ENCODE data around the gene ITGB3. TPM values are rescaled to one million over a fixed set of nuclear protein-coding genes. Genes with fewer than 3 reads are reported as not detected.

The ITGB3 gene
- polyA plus RNA-seq, 1 of the 3 experiments (the other 2 are of a cell fraction): 4.6 TPM

- TF ChIP-seq TAF1 (IDR thresholded peaks at IDR 0.05; ENCODE audit: borderline replicate concordance, low read depth, low read length) (peak; percentile 41; the same call in 1 of the 2 replicates), TEAD4 (IDR thresholded peaks at IDR 0.05; ENCODE audit: borderline replicate concordance, insufficient read depth) (no peak), FOXM1 (IDR thresholded peaks at IDR 0.05; ENCODE audit: low read depth) (no peak), TCF12 (IDR thresholded peaks at IDR 0.05) (no peak; the same call in 1 of the 2 replicates), EP300 (IDR thresholded peaks at IDR 0.05; ENCODE audit: borderline replicate concordance in 1 of 2, low read depth in 1 of 2, low read length in 1 of 2) (peak in 1 of 2 experiments; percentile 48; a peak in 1 of 4 replicates), EZH2phosphoT487 (IDR thresholded peaks at IDR 0.05; ENCODE audit: borderline replicate concordance, low read depth) (no peak), RAD21 (IDR thresholded peaks at IDR 0.05; ENCODE audit: low read length) (peak; percentile 100), GABPA (IDR thresholded peaks at IDR 0.05; ENCODE audit: low read depth) (no peak)
Measured at GRCh38 chr17:47229535-47230443, 23.8 kb upstream of the ITGB3 start (continued).

GRCh38 chr17:47230864-47231263, 22.8 kb upstream of the ITGB3 start:
- Histone ChIP-seq H3K27me3 (ENCODE audit: insufficient read depth) (no peaks in the 10 kb centered on the region), H3K4me3 (ENCODE audit: low read depth in 2 of 2, low read length in 1 of 2) (no peak overlapping the region), H3K79me2 (ENCODE audit: insufficient read depth) (no peaks in the 10 kb centered on the region), H3F3A (replicated peaks; ENCODE audit: insufficient read depth) (peaks cover 5% of the 10 kb centered on the region), H3K9me2 (no peaks in the 10 kb centered on the region), H4K20me1 (ENCODE audit: insufficient read depth) (no peaks in the 10 kb centered on the region), H3K4me1 (ENCODE audit: control insufficient read depth in 1 of 2, insufficient read depth in 2 of 2, low read depth in 1 of 2, low read length in 1 of 2) (peaks cover 3 to 5% of the 10 kb centered on the region in 2 experiments; a peak in 2 of 4 replicates), H3K36me3 (replicated peaks in 1 of 2; ENCODE audit: control insufficient read depth in 1 of 2, insufficient read depth in 2 of 2, low read length in 1 of 2) (no peaks in the 10 kb centered on the region), H3K9ac (no peak overlapping the region), H3K9me3 (no peaks in the 10 kb centered on the region), H3K4me2 (no peak overlapping the region), H3K27ac (ENCODE audit: low read depth in 2 of 2, low read length in 1 of 2) (no peak overlapping the region), H2AFZ (ENCODE audit: low read depth) (no peak overlapping the region)
- WGBS (ENCODE audit: low lambda C conversion rate): 92% methylated on average over 10 of the region's 10 CpGs
- CTCF ChIA-PET: interaction anchor here (0.7 to 7.7 kb wide), 15 partner anchors 11 to 384 kb away, joined by 3 to 279 read pairs (median 9); partner anchors contain the start of genes EFCAB13, ITGB3 and MYL4
- POLR2A ChIA-PET: no interaction called here
- TF ChIP-seq IRF3 (IDR thresholded peaks at IDR 0.05; ENCODE audit: low read depth, low read length) (no peak), CHD2 (IDR thresholded peaks at IDR 0.05; ENCODE audit: low read length, partially characterized antibody) (no peak), RCOR1 (IDR thresholded peaks at IDR 0.05; ENCODE audit: low read length) (no peak), FOSL2 (IDR thresholded peaks at IDR 0.05; ENCODE audit: borderline replicate concordance, low read depth) (no peak), ELF1 (IDR thresholded peaks at IDR 0.05) (no peak), PBX3 (IDR thresholded peaks at IDR 0.05) (no peak), GATA2 (CRISPR knock-in tag; IDR thresholded peaks at IDR 0.05) (no peak)
- DNase-seq: no peak
